Activated CD4-positive, CD25-positive, alpha-beta regulatory T cell treated with anti-CD3 and anti-CD28 coated beads, Interleukin-2, amount 50 U/mL, for 72 hours (primary cell): ENCODE data around the gene LYAR.

Experiments used
- DNase-seq: peaks from one replicate; pipeline ENCODE4 v3.0.0; 2021

The LYAR gene

GRCh38 chr4:4289941-4290850 is at the start of gene LYAR, which contains the start of gene ZBTB49:
LYAR (minus strand) TSS chr4:4290154; CDS start chr4:4283742, 6,412 bp downstream.
ZBTB49 (plus strand) TSS chr4:4290251; CDS start chr4:4299946, 9,695 bp downstream.
- peak; percentile 98 for DNase-seq

GRCh38 chr4:4339504-4340085 is 49.6 kb upstream of the LYAR start:
- DNase-seq, result no peak

GRCh38 chr4:4338210-4339001 is 48.5 kb upstream of the LYAR start:
- no peak for DNase-seq

- DNase-seq, result peak; percentile 67
These were observed 45.0 kb upstream of the LYAR start for GRCh38 chr4:4334798-4335520.

- no peak for DNase-seq
These were observed 43.3 kb upstream of the LYAR start for GRCh38 chr4:4333265-4333706.

- no peak for DNase-seq
These were observed 42.6 kb upstream of the LYAR start for GRCh38 chr4:4332529-4332928.

- no peak for DNase-seq
These were observed 40.8 kb upstream of the LYAR start for GRCh38 chr4:4330794-4331193.

GRCh38 chr4:4329496-4329895 is 39.5 kb upstream of the LYAR start:
- DNase-seq, result no peak

- DNase-seq, result no peak
These were observed 38.9 kb upstream of the LYAR start for GRCh38 chr4:4328840-4329239.

- DNase-seq, result no peak
These were observed 38.3 kb upstream of the LYAR start for GRCh38 chr4:4328206-4328605.

- no peak for DNase-seq
These were observed 37.7 kb upstream of the LYAR start for GRCh38 chr4:4327652-4328121.

- DNase-seq, result no peak
These were observed 36.2 kb upstream of the LYAR start for GRCh38 chr4:4326166-4326565.

- DNase-seq, result no peak
These were observed 35.4 kb upstream of the LYAR start for GRCh38 chr4:4325321-4325720.

- DNase-seq, result no peak
These were observed 34.0 kb upstream of the LYAR start for GRCh38 chr4:4323705-4324534.

- DNase-seq, result no peak
These were observed 32.2 kb upstream of the LYAR start for GRCh38 chr4:4321951-4322688.

- DNase-seq, result no peak
These were observed 31.2 kb upstream of the LYAR start for GRCh38 chr4:4320951-4321714.

- DNase-seq, result no peak
These were observed 30.6 kb upstream of the LYAR start for GRCh38 chr4:4320528-4320927.

GRCh38 chr4:4317496-4318232 is 27.7 kb upstream of the LYAR start:
- no peak for DNase-seq

- no peak for DNase-seq
These were observed 26.2 kb upstream of the LYAR start for GRCh38 chr4:4316150-4316495.
